GM12872 (cell line): ENCODE measurements around the gene LGI4.

ENCODE experiments used
- CTCF ChIP-seq: IDR thresholded peaks from 3 replicates; pipeline ENCODE4 v1.5.1; 2011; ENCODE audit warnings: low read depth, mild to moderate bottlenecking, low read length, moderate library complexity; ENCODE audit not compliant: insufficient read depth

The LGI4 gene

GRCh38 chr19:35094656-35095055, 40.2 kb downstream of the LGI4 start:
- TF ChIP-seq CTCF = no peak

GRCh38 chr19:35093941-35094647, 40.8 kb downstream of the LGI4 start:
- no peak for TF ChIP-seq CTCF

- TF ChIP-seq CTCF = no peak
These were observed 41.4 kb downstream of the LGI4 start for GRCh38 chr19:35093430-35093829.

- TF ChIP-seq CTCF = peak; percentile 77
These were observed 44.2 kb downstream of the LGI4 start for GRCh38 chr19:35090506-35091214.

GRCh38 chr19:35090160-35090505, 44.7 kb downstream of the LGI4 start:
- TF ChIP-seq CTCF = no peak

- TF ChIP-seq CTCF = no peak
These were observed 45.3 kb downstream of the LGI4 start for GRCh38 chr19:35089554-35089953.

- no peak for TF ChIP-seq CTCF
These were observed 46.5 kb downstream of the LGI4 start for GRCh38 chr19:35088131-35088913.
